GM23338 (cell line): ENCODE results near the gene SEC11C. TPM values are rescaled to one million over a fixed set of nuclear protein-coding genes. Genes with fewer than 3 reads are reported as not detected.

Experiments used
- ATAC-seq: fragments of 200-7000 bp; cut with Tn5 transposase; 3 replicates; pipeline ENCODE4 v1.9.1; 2020
- DNase-seq: peaks from one replicate; pipeline ENCODE4 v3.0.0-alpha.2; 2015; ENCODE audit warnings: low spot score
- H2AFZ ChIP-seq: fragments of 200-600 bp; sonication (generic); 2 replicates; pipeline ENCODE4 v1.8.0; 2016; ENCODE audit warnings: antibody characterized with exemption, mild to moderate bottlenecking, moderate library complexity
- H3F3A ChIP-seq: fragments of 200-600 bp; sonication (generic); replicated peaks from 2 replicates; pipeline ENCODE4 v1.8.0; 2017; ENCODE audit warnings: antibody characterized with exemption, mixed run types, low read depth
- H3K27ac ChIP-seq: fragments of 200-600 bp; sonication (generic); 2 replicates; pipeline ENCODE4 v1.6.1; 2016; ENCODE audit warnings: low read depth
- H3K27me3 ChIP-seq: fragments of 200-600 bp; sonication (generic); 2 replicates; pipeline ENCODE4 v1.8.0; 2016; ENCODE audit warnings: mild to moderate bottlenecking, mixed run types, moderate library complexity; ENCODE audit not compliant: insufficient read depth
- H3K36me3 ChIP-seq: fragments of 200-600 bp; sonication (generic); 2 replicates; pipeline ENCODE4 v1.8.0; 2016; ENCODE audit warnings: mild to moderate bottlenecking; ENCODE audit not compliant: insufficient read depth
- H3K4me1 ChIP-seq: fragments of 200-600 bp; sonication (generic); 2 replicates; pipeline ENCODE4 v1.8.0; 2016; ENCODE audit warnings: mild to moderate bottlenecking, moderate library complexity; ENCODE audit not compliant: insufficient read depth
- H3K4me2 ChIP-seq: fragments of 200-600 bp; sonication (generic); 2 replicates; pipeline ENCODE4 v1.7.1; 2017; ENCODE audit warnings: mixed run types
- H3K4me3 ChIP-seq: fragments of 200-600 bp; sonication (generic); 2 replicates; pipeline ENCODE4 v1.6.1; 2016; ENCODE audit warnings: mixed run types
- H3K79me2 ChIP-seq: fragments of 200-600 bp; sonication (generic); replicated peaks from 2 replicates; pipeline ENCODE4 v1.8.0; 2017; ENCODE audit warnings: mild to moderate bottlenecking; ENCODE audit not compliant: insufficient read depth
- H3K9me2 ChIP-seq: fragments of 200-600 bp; sonication (generic); 2 replicates; pipeline ENCODE4 v1.8.0; 2017; ENCODE audit not compliant: insufficient read depth
- H4K20me1 ChIP-seq: fragments of 200-600 bp; sonication (generic); replicated peaks from 2 replicates; pipeline ENCODE4 v1.8.0; 2017; ENCODE audit warnings: mild to moderate bottlenecking; ENCODE audit not compliant: insufficient read depth
- H3K27ac Mint-ChIP-seq: 2 replicates; pipeline ENCODE4 v1.8.0; 2020; ENCODE audit warnings: inconsistent platforms, mild to moderate bottlenecking, moderate library complexity, mixed read lengths
- H3K27me3 Mint-ChIP-seq: 3 replicates; pipeline ENCODE4 v1.8.0; 2022; ENCODE audit warnings: low read depth, mild to moderate bottlenecking, moderate library complexity, mixed read lengths, inconsistent platforms; ENCODE audit not compliant: insufficient read depth, poor library complexity
- H3K36me3 Mint-ChIP-seq: 3 replicates; pipeline ENCODE4 v1.8.0; 2021; ENCODE audit warnings: low read depth, mild to moderate bottlenecking, inconsistent platforms, moderate library complexity, mixed read lengths
- H3K4me1 Mint-ChIP-seq: 3 replicates; pipeline ENCODE4 v1.8.0; 2020; ENCODE audit warnings: mild to moderate bottlenecking, inconsistent platforms, mixed read lengths
- H3K4me3 Mint-ChIP-seq: 3 replicates; pipeline ENCODE4 v1.8.0; 2021; ENCODE audit warnings: moderate library complexity, mild to moderate bottlenecking, inconsistent platforms, mixed read lengths
- H3K9me3 Mint-ChIP-seq: 3 replicates; pipeline ENCODE4 v1.8.0; 2020; ENCODE audit warnings: moderate library complexity, mild to moderate bottlenecking, inconsistent platforms, mixed read lengths
- CREB1 ChIP-seq: fragments of 250-450 bp; sonication (Bioruptor Pico); IDR thresholded peaks from 2 replicates; pipeline ENCODE4 v1.5.0; 2020; ENCODE audit warnings: low read depth, mild to moderate bottlenecking, moderate library complexity
- ETS1 ChIP-seq: IDR thresholded peaks from 2 replicates; pipeline ENCODE4 v1.6.1; 2016; ENCODE audit warnings: antibody characterized with exemption
- EZH2 ChIP-seq: fragments of 200-600 bp; sonication (generic); IDR thresholded peaks from one replicate; pipeline ENCODE4 v1.8.0; 2017; ENCODE audit warnings: antibody characterized with exemption, mild to moderate bottlenecking, low read depth; ENCODE audit not compliant: unreplicated experiment
- POLR2AphosphoS5 ChIP-seq: IDR thresholded peaks from 2 replicates; pipeline ENCODE4 v1.6.1; 2016; ENCODE audit warnings: antibody characterized with exemption, low read depth
- ZNF462 ChIP-seq: fragments of 250-450 bp; sonication (Bioruptor Pico); IDR thresholded peaks from 2 replicates; pipeline ENCODE4 v1.5.0; 2020; ENCODE audit warnings: mild to moderate bottlenecking, moderate library complexity
- long read RNA-seq: library from polyadenylated mRNA; unstranded; transcript quantifications from one replicate; pipeline ENCODE4 v2.0.0, GENCODE V29; 2020; ENCODE audit not compliant: unreplicated experiment
- polyA plus RNA-seq: library from polyadenylated mRNA; unstranded; fragments of >200 nt; fragmentation: Nextera tagmentation; extraction: Ambion mirVana; gene quantifications from 2 replicates; pipeline ENCODE4 v1.2.1, GENCODE V29; 2016
- total RNA-seq: library from RNA; depleted of rRNA; stranded (reverse); fragments of >200 nt; shearing (Covaris generic); gene quantifications from 2 replicates; pipeline ENCODE4 v1.2.3, GENCODE V29; 2014; rRNA removed

SEC11C gene
- 31.7 and 44.3 TPM in 2 replicates for total RNA-seq
- 157 and 169 TPM in 2 replicates for polyA plus RNA-seq
- long read RNA-seq, transcript SEC11C-205 (5 exons, 718 nt): minor isoform, 5 of 46 reads
- long read RNA-seq, transcript SEC11C-204 (6 exons, 1,202 nt): major isoform, 37 of 46 reads
- long read RNA-seq, partial matches to known transcripts: 1 of 46 reads
- long read RNA-seq, other reads (novel, unspliced or antisense): 2 of 46 reads

GRCh38 chr18:59139615-59140301 is at the start of gene SEC11C:
TSS of gene SEC11C (plus strand) at chr18:59139884. CDS start at chr18:59139949, 65 bp downstream.
- TF ChIP-seq CREB1 (CRISPR knock-in tag): peak; percentile 78
- peak; percentile 94 for TF ChIP-seq ETS1
- no peak for TF ChIP-seq ZNF462 (CRISPR knock-in tag)
- TF ChIP-seq POLR2AphosphoS5: peak; percentile 55
- TF ChIP-seq EZH2: no peak
- Mint-ChIP-seq H3K4me1 (peaks cover 22% of the 10 kb centered on the region), H3K36me3 (no peaks in the 10 kb centered on the region), H3K4me3 (peak within 1 kb of the TSS; percentile 98), H3K27ac (peak within 1 kb of the TSS; percentile 99), H3K9me3 (no peaks in the 10 kb centered on the region), H3K27me3 (no peaks in the 10 kb centered on the region)
- H2AFZ ChIP-seq: peak within 1 kb of the TSS; percentile 95
- H4K20me1 ChIP-seq: peaks cover 11% of the 10 kb centered on the region; the same call in 1 of the 2 replicates
- DNase-seq: peak; percentile 98
- peak within 1 kb of the TSS; percentile 98 for H3K4me3 ChIP-seq
- no peaks in the 10 kb centered on the region for H3K27me3 ChIP-seq
- H3K79me2 ChIP-seq: peaks cover 42% of the 10 kb centered on the region
- H3K9me2 ChIP-seq: peaks cover 9% of the 10 kb centered on the region; the same call in 1 of the 2 replicates
- peak; percentile 96 for ATAC-seq
- H3K36me3 ChIP-seq: no peaks in the 10 kb centered on the region; the same call in 1 of the 2 replicates
- H3F3A ChIP-seq: no peaks in the 10 kb centered on the region
- peak within 1 kb of the TSS; percentile 97 for H3K4me2 ChIP-seq
- H3K4me1 ChIP-seq: peaks cover 19% of the 10 kb centered on the region
- peak within 1 kb of the TSS; percentile 88; the same call in 1 of the 2 replicates for H3K27ac ChIP-seq
